ENCODE data around the gene PRKAG2.

PRKAG2 gene

GRCh38 chr7:151704299-151704959 is 172.5 kb downstream of the PRKAG2 start:
- DNase-seq, result no peak

DNA sequence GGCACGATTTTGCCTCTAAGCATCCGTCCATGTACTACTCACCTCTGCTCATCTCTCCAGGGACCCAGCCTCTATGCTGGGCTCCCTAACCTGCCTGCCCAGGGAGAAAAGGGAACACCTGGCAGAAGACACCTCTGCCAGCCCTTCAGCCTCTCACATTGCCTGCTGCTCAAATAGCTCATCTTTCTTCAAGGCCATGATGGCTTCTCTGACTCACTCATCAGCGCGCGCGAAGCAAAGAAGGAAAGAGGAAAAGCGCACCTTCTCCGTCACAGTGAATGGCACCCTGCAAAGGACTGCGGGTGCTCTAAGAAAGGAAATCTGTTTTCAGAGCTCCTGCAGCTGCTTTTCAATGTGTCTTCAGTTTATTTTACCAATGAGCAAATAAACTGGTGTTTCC is 174.0 kb downstream of the PRKAG2 start:
- DNase-seq, result no peak

DNA sequence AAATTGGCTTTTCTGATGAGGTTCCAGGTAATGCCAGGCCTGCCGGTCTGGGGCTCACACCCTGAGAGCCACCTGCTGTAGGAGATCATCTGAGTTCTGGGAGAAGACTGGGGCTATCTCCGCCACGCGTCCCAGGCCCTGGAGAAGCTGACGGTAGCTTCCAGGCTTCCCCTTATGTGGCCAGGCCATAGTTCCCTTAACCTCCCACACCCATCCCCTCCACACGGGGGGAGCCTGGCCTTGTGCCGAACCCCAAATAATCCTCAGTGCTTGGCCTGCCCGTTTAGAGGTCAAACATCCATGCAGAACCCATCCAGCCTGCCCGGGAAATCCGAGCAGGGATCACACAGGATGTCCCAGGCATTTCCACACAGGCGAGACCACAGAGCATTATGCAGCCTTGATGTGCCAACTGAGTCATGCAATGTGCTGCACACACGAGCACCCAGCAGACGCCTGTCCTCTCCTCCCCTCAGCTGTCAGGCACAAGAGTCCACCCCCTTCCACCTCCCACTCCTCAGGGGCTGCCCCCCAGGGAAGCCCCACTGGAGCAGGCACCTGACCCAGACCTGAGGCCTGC is 176.2 kb downstream of the PRKAG2 start:
- DNase-seq, result no peak

DNA sequence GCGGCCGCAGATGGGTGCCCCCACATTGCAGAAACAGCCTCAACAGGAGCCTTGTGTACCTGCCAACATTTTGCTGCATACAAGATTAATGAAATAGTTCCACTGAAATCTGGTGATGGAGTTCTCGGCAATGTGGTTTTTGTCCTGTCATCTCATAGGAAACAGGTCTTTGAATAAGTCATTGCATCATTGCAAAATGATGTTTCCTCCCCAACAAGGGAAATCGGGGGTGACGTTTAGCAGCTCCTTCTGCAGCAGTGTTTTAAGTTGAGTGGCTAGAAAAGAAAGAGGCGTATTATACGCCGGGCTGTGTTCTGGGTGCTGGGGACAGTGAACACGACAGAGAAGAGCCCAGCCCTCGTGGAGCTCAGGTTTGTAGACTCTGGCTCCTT is 177.0 kb downstream of the PRKAG2 start:
- no peak for DNase-seq

DNA sequence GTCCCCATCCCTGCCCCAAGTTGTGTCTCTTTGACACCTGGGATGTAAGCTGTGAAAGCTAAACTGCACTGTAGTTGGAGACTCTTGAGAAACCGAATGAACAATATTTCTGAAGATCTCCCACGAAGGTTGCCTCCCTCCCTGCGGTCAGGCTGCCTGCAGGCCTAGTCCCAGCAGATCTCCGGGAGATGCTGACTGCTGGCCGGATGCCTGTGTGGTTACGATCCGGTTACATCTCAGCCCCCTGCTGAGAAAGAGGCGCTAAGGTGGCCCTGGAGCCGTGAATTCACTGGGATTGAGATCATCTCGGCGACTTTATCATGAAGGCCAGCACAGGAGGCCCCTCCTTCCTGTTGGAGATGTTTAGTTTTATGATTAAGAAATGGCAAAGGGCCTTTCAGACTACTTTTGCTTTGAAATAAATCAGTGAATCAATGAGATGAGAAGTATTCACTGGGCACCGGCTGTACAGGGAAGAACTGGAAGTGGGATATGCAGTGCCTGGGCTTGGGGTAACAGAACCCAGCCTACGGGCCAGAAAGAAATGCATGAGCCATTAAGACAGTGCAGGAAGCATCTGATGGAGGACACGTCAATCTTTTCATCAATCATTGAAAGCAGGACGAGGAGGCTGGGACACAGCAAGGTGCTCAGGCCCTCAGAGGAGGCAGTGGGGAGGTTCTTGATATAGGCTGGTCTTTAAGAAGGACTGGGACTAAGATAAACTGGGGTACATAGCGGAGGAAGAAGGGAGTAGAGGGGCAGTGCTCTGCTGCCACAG is 177.6 kb downstream of the PRKAG2 start:
- DNase-seq, result no peak

GRCh38 chr7:151697942-151698341 is 179.0 kb downstream of the PRKAG2 start:
- DNase-seq, result no peak

DNA sequence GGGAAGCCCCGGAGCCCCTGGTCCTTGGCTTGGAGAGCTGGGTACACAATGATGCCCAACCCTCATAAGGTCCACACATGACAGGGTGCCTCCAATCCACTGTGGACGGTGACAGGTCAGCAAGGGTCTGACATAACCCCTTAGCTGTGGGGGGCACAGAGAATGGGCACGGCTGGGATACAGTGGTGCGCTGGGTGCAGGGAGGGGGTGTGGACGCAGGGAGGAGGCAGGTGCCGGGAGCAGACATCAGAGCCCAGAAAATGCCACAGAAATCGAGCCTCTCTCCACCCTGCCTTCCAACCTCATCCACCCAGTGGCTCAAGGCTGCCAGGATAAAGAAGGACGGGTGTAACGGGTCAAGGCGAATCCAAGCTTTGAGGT is 179.4 kb downstream of the PRKAG2 start:
- DNase-seq, result no peak

DNA sequence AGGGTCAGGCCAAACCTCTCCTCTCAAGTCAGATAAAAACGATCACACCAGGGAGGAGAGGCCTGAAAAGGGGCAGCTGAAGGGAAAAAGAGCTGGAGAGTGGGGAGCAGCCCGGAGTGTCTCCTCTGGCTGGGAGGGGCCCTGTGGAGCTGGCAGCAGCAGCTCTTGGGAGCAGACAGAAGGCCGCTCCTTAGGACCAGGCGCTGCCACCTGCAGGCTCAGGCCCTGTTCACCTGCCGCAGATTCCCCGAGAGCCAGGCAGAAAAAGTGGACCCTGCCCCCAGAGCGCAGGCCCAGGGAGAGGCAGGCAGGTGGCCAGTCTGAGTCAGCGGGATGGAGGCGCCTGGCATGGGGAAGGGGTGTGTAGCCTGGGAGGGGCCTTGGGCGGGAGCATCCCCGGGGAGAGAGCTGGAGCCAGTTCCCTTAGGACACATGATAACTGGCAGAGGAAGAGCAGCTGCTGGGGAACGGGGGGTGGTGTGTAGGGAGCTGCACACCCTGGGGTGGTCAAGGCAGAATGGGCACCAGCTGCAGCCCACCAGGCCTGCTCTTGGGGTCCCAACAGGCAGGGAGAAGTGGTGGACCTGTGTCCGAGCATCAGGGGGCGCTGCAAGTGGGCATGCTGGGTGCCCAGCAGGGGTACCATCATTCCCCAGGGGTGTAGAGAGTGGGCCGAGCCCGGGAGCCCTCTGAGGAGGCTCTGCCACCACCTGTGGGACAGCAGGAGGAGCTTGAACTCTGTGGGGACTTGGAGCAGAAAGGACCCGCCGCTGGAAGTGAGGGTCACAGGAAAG is 180.0 kb downstream of the PRKAG2 start:
- peak; percentile 91 for DNase-seq

GRCh38 chr7:151695951-151696541 is 180.9 kb downstream of the PRKAG2 start:
- DNase-seq, result peak; percentile 47

GRCh38 chr7:151694828-151695580 is 181.9 kb downstream of the PRKAG2 start:
- DNase-seq, result peak; percentile 69

GRCh38 chr7:151694441-151694827 is 182.5 kb downstream of the PRKAG2 start:
- DNase-seq, result no peak

- DNase-seq, result no peak
Observed at GRCh38 chr7:151693140-151693539, 183.8 kb downstream of the PRKAG2 start.

DNA sequence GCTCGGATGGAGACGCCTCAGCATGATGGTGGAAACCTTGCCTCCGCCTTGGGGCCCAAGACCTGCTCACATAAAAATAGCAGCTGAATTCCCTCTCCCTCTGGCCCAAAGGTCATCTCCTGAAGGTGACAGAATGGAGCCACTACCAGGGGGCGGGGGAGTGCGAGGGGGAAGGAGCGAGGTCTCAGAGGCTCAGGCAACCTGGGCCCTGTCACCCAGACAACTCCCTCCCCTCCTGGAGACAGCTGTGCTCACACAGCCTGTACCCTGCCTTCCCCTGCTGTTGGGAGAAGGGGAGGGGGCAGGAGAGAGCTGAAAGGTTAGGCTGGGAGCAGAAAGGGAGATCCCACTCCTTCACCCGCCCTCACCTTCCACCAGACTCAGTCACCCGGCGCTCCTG is 184.2 kb downstream of the PRKAG2 start:
- DNase-seq, result no peak

DNA sequence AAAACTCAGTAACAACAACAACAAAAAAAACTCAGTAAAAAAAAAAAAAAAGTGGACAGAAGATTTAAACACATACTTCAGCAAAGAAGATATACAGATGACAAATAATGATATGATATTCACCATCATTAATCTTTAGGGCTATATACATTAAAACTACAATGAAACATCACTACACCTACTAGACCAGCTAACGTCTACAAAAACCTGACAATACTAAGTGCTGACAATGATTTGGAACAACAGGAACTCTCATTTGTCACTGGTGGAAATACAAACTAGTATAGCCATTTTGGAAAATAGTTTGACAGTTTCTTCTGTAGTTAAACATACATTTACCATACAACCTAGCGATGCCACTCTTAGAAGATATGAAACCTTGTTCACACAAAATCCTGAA is 185.5 kb downstream of the PRKAG2 start:
- DNase-seq, result no peak

DNA sequence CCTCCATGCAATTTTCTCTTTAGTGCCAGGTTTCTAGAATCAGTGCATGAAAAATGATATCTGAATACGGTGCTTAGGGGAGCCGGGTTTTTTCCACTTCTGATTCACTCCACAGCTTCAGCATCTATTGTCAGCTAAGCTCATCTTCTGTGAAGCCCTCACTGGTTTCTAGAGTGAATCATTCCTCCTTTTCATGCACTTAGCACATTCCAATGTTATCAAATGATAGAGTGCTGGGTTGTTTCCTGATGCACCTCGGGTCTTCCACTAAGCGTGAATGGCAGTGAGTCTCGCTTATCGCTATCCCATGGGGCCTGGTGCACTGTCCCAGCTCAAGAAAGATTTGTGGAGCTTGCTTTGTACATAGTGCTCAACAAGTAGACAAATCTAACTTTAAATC is 186.3 kb downstream of the PRKAG2 start:
- DNase-seq, result no peak

DNA sequence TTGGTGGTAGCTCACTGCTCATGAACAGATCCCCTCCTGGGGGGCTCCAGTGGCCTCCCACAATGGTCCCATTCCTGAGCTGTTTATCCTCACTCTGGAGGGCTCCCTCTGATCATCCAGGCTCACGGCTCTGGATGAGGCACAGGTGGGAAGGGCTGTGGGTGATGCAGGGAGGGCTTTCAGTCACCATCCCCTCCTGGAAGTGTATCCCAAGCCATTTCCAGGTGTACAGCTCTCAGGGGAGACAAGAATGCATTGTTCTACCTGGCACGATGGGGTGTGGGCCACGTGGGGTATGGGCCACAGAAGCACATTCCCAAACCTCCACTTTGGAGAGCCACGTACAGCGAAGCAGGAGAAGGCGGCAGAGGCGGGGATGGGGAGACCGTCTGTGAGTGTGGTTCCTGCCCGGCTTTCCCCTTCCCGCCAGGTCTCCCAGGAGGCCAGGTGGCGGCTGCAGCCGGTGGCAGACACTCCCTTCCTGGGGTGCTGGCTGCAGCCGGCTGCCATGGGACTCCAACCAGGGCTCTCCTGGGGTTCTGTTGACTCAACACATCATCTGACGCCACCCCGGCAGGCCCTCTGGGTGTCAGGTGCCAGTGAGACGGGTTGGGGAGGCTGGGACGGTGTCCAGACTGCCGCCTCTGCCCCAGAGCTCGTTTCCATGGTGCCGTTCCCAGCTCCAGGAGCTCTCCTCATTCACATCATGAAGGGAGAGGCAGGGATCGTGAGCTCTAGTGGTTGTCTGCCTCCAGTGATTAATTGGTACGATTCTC is 187.5 kb downstream of the PRKAG2 start:
- DNase-seq, result peak; percentile 87

DNA sequence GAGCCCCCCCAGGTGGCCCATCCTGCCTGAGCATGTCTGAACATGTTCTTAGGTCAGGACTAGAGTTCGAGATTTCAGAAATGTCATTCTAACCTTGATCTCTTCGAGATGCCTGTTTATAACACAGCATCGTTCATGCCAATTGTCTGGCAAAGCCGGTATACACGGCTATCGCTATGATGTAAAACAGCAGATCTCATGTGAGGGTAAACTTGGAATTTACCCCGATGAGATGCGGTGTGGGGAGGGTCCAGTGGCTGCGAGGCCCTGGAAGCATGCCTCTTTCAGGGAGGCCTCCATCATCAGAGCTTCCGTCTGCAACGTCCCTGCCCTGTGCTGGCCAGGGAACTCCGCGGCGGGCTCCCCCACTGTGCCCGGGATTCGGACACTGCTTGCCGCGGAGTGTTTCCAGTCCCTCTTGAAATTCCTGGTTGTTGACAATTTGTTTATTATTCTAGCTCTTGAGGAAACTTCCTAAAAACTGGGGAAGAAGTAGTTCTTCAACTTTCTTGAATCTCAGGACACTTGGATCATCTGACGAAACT is 188.6 kb downstream of the PRKAG2 start:
- no peak for DNase-seq

DNA sequence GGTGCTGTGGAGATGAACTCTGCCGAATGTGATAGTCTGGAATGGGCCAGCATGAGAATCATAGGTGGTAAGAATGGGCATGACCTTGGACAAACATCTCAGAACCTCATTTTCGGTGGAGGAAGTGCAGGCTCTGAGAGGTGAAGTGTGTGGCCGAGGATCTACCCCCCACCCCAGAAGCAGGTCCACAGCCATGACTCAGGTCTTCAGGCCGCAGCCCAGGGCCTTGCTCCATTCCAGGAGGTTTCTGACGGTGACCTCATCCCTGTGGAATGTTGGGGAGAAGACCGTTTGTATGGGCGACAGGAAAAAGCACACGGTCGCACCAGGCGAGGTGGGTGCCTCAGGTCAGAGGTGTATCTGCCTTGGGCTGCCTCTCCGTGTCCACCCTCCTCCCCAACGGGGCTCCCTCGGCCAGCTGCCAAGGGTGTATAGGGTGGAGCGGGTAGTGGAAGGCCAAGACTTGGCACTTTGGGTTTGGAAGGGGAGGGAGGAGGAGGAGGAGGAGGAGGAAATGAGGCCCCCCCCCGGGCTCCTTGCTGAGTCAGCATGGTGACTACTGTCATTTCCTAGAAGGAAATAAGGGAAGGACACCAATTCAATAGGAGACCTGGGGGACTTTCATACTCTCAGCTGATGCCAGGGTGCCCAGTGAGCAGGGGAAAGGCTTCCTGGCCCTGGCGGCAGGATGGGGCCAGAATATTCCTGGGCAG is 189.2 kb downstream of the PRKAG2 start:
- no peak for DNase-seq

- no peak for DNase-seq
Observed at GRCh38 chr7:151686826-151687225, 190.1 kb downstream of the PRKAG2 start.

DNA sequence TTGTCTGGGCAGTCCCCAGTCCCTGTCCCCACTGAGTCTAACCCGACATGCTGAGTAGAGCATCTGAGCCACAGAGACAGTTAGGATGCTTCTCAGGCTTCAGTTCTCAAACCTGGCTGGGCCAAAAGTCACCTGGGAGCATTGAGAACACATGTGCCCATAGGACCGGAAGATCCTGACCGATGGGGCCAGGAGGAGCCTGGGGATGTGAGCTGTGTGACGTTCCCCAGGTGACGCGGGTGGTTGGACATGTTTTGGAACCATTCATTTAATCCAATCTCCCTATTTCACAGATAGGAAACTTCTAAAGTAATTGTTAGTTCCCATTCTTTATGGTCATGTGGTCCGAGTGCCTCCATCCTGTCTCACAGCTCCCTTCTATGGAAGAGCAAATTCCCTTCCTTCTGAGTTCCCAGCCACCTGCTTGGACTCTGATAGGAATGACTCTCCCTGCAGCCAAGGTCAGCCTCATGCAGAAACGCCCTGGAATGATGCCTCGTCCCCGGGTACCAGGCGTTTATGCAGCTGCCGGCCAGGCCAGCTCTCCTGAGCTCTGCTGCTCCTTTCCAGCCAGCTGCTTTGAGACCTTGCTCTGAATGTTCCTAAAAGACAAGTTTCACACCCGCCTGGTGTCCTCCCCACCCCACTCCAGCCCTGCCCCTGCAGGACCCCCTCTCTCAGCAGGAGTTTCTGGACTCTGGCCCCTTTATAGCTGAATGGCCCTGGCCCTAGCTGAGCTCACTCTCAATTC is 190.7 kb downstream of the PRKAG2 start:
- no peak for DNase-seq

Data from DMS153 (cell line).